PC-3 (cell line): ENCODE measurements around the gene SEMA3B.

Experiments used
- CTCF ChIP-seq: fragments of 300-600 bp; sonication (generic); conservative IDR thresholded peaks from 2 replicates; pipeline ENCODE4 v1.5.1; 2017; ENCODE audit warnings: antibody characterized with exemption, low read depth, mild to moderate bottlenecking, low read length
- EZH2 ChIP-seq: fragments of 300-600 bp; sonication (generic); IDR thresholded peaks from one replicate; pipeline ENCODE4 v1.6.1; 2017; ENCODE audit warnings: antibody characterized with exemption, mild to moderate bottlenecking, low read length; ENCODE audit not compliant: unreplicated experiment
- EZH2phosphoT487 ChIP-seq: fragments of 300-600 bp; sonication (generic); IDR thresholded peaks from 2 replicates; pipeline ENCODE4 v1.6.1; 2018; ENCODE audit warnings: mild to moderate bottlenecking, antibody characterized with exemption, low read length, borderline replicate concordance

- TF ChIP-seq CTCF (no peak), EZH2 (no peak), EZH2phosphoT487 (no peak)
These were observed 2.5 kb downstream of the SEMA3B start for GRCh38 chr3:50271314-50271936.
